ENCODE data around the gene ITGA3. TPM values are rescaled to one million over a fixed set of nuclear protein-coding genes. Genes with fewer than 3 reads are reported as not detected.
A peak's percentile ranks its signal among the peaks of the same experiment; 100 is the strongest.

The ITGA3 gene
- total RNA-seq (10 to 100 TPM in 3 of 5 donors, 1 to 10 TPM in 2; 8.5 to 20.0 (median 14.8) TPM), total RNA-seq (8.9 to 33.0 (median 16.2) reads per million in 29 experiments)
- 5.0 TPM for total RNA-seq (2013)

GRCh38 chr17:50055426-50056216 lies at the start of gene ITGA3:
TSS of gene ITGA3 (plus strand) at chr17:50056110. CDS start at chr17:50056440, 330 bp downstream.
- ChIA-PET CTCF (interaction anchor here (0.5 to 2.3 kb wide), 6 partner anchors 36 to 1914 kb away, joined by 3 to 16 read pairs (median 4); no protein-coding TSS in a partner anchor), POLR2A (no interaction called here)
- Histone ChIP-seq H3K27ac (ENCODE audit: low read length) (no peak within 1 kb of the TSS), H3K9me3 (no peaks in the 10 kb centered on the region), H3K4me3 (ENCODE audit: control insufficient read depth in 1 of 2, extremely low read depth in 1 of 2, low read length in 1 of 2) (peak within 1 kb of the TSS; percentile 63 to 68), H3K36me3 (ENCODE audit: control insufficient read depth in 2 of 2, extremely low read depth in 1 of 2, insufficient read depth in 1 of 2, low read length in 1 of 2) (no peaks in the 10 kb centered on the region), H3K4me1 (ENCODE audit: control insufficient read depth in 1 of 2, extremely low read depth in 1 of 2, insufficient read depth in 2 of 2, low read length in 2 of 2) (peaks cover 4 to 30% of the 10 kb centered on the region in 2 experiments), H3K27me3 (replicated peaks in 1 of 2; ENCODE audit: control insufficient read depth in 2 of 2, extremely low read depth in 1 of 2, insufficient read depth in 2 of 2, low read length in 1 of 2) (peaks cover 0 to 23% of the 10 kb centered on the region in 2 experiments)
- Mint-ChIP-seq H3K4me1 (peaks cover 24 to 32% (median 27%) of the 10 kb centered on the region in 3 donors), H3K9me3 (no peaks in the 10 kb centered on the region), H3K27ac (peak within 1 kb of the TSS; percentile 59 to 86), H3K36me3 (no peaks in the 10 kb centered on the region), H3K27me3 (peaks cover 0 to 6% of the 10 kb centered on the region in 2 donors), H3K4me3 (peak within 1 kb of the TSS; percentile 87 to 94 (median 89))
- ATAC-seq (replicated peaks in 1 of 4) = peak; percentile 64 to 77 (median 74)
- under 1% methylated on average over 50 of the region's 65 CpGs for WGBS (ENCODE audit: insufficient coverage)
- peak in 32 of 35 experiments; percentile 12 to 69 (median 33) for DNase-seq

GRCh38 chr17:50009282-50009681 lies 46.6 kb upstream of the ITGA3 start:
- no peaks in the 10 kb centered on the region for H3K4me1 ChIP-seq (ENCODE audit: control insufficient read depth in 1 of 2, extremely low read depth in 1 of 2, insufficient read depth in 2 of 2, low read length in 2 of 2)
- CTCF ChIA-PET = interaction anchor here (0.7 to 1.0 kb wide), 2 partner anchors 11 to 19 kb away, joined by 3 read pairs; no protein-coding TSS in a partner anchor
- Mint-ChIP-seq H3K9me3 (peaks cover 0 to 34% (median 16%) of the 10 kb centered on the region in 3 donors), H3K4me3 (no peak overlapping the region), H3K27ac (no peak overlapping the region), H3K4me1 (no peaks in the 10 kb centered on the region), H3K36me3 (peaks cover 6% of the 10 kb centered on the region), H3K27me3 (peaks cover 35 to 46% of the 10 kb centered on the region in 2 donors)
- WGBS (ENCODE audit: insufficient coverage) = 63% methylated on average over 1 of the region's 2 CpGs
- H3K27me3 ChIP-seq (replicated peaks in 1 of 2; ENCODE audit: control insufficient read depth in 2 of 2, extremely low read depth in 1 of 2, insufficient read depth in 2 of 2, low read length in 1 of 2) = peaks cover 8 to 21% of the 10 kb centered on the region in 2 experiments
- no peak for ATAC-seq (replicated peaks in 1 of 4)
- no peak overlapping the region for H3K27ac ChIP-seq (ENCODE audit: low read length)
- H3K36me3 ChIP-seq (ENCODE audit: control insufficient read depth in 2 of 2, extremely low read depth in 1 of 2, insufficient read depth in 1 of 2, low read length in 1 of 2) = no peaks in the 10 kb centered on the region
- H3K4me3 ChIP-seq (ENCODE audit: control insufficient read depth in 1 of 2, extremely low read depth in 1 of 2, low read length in 1 of 2) = no peak overlapping the region
- no peak for DNase-seq
- POLR2A ChIA-PET = no interaction called here
- H3K9me3 ChIP-seq = peaks cover 2% of the 10 kb centered on the region

- Histone ChIP-seq H3K36me3 (ENCODE audit: control insufficient read depth in 2 of 2, extremely low read depth in 1 of 2, insufficient read depth in 1 of 2, low read length in 1 of 2) (no peaks in the 10 kb centered on the region), H3K4me1 (ENCODE audit: control insufficient read depth in 1 of 2, extremely low read depth in 1 of 2, insufficient read depth in 2 of 2, low read length in 2 of 2) (no peaks in the 10 kb centered on the region), H3K27ac (ENCODE audit: low read length) (no peak overlapping the region), H3K27me3 (replicated peaks in 1 of 2; ENCODE audit: control insufficient read depth in 2 of 2, extremely low read depth in 1 of 2, insufficient read depth in 2 of 2, low read length in 1 of 2) (peaks cover 4 to 23% of the 10 kb centered on the region in 2 experiments), H3K4me3 (ENCODE audit: control insufficient read depth in 1 of 2, extremely low read depth in 1 of 2, low read length in 1 of 2) (no peak overlapping the region), H3K9me3 (peaks cover 2% of the 10 kb centered on the region)
- Mint-ChIP-seq H3K4me1 (no peaks in the 10 kb centered on the region), H3K9me3 (peaks cover 7 to 43% (median 23%) of the 10 kb centered on the region in 3 donors), H3K27ac (no peak overlapping the region), H3K27me3 (peaks cover 28 to 36% of the 10 kb centered on the region in 2 donors), H3K36me3 (peaks cover 9% of the 10 kb centered on the region), H3K4me3 (no peak overlapping the region)
- 70% methylated on average over 2 of the region's 2 CpGs for WGBS (ENCODE audit: insufficient coverage)
- ChIA-PET CTCF (no interaction called here), POLR2A (no interaction called here)
- no peak for ATAC-seq (replicated peaks in 1 of 4)
- DNase-seq = no peak
These were observed 42.8 kb upstream of the ITGA3 start for GRCh38 chr17:50013079-50013478.

GRCh38 chr17:50014471-50015088 lies 41.3 kb upstream of the ITGA3 start:
- H3K27ac ChIP-seq (ENCODE audit: low read length) = no peak overlapping the region
- H3K4me3 ChIP-seq (ENCODE audit: control insufficient read depth in 1 of 2, extremely low read depth in 1 of 2, low read length in 1 of 2) = no peak overlapping the region
- Mint-ChIP-seq H3K4me3 (no peak overlapping the region), H3K27me3 (peaks cover 24 to 32% of the 10 kb centered on the region in 2 donors), H3K36me3 (peaks cover 9% of the 10 kb centered on the region), H3K27ac (no peak overlapping the region), H3K9me3 (peaks cover 7 to 33% (median 21%) of the 10 kb centered on the region in 3 donors), H3K4me1 (no peaks in the 10 kb centered on the region)
- H3K9me3 ChIP-seq = peaks cover 2% of the 10 kb centered on the region
- CTCF ChIA-PET = interaction anchor here in 1 of 2 donors (0.6 kb wide), 1 partner anchor 138 kb away, joined by 6 read pairs; no protein-coding TSS in a partner anchor
- H3K27me3 ChIP-seq (replicated peaks in 1 of 2; ENCODE audit: control insufficient read depth in 2 of 2, extremely low read depth in 1 of 2, insufficient read depth in 2 of 2, low read length in 1 of 2) = peaks cover 3 to 28% of the 10 kb centered on the region in 2 experiments
- POLR2A ChIA-PET = no interaction called here
- no peaks in the 10 kb centered on the region for H3K4me1 ChIP-seq (ENCODE audit: control insufficient read depth in 1 of 2, extremely low read depth in 1 of 2, insufficient read depth in 2 of 2, low read length in 2 of 2)
- DNase-seq = no peak
- no peaks in the 10 kb centered on the region for H3K36me3 ChIP-seq (ENCODE audit: control insufficient read depth in 2 of 2, extremely low read depth in 1 of 2, insufficient read depth in 1 of 2, low read length in 1 of 2)
- no peak for ATAC-seq (replicated peaks in 1 of 4)
- no CpG with 5 or more reads among the region's 1 CpG for WGBS (ENCODE audit: insufficient coverage)

GRCh38 chr17:50015146-50015545 lies 40.8 kb upstream of the ITGA3 start:
- ATAC-seq (replicated peaks in 1 of 4) (no peak), DNase-seq (no peak)
- POLR2A ChIA-PET = no interaction called here
- Mint-ChIP-seq H3K4me3 (no peak overlapping the region), H3K9me3 (peaks cover 7 to 33% (median 21%) of the 10 kb centered on the region in 3 donors), H3K27ac (no peak overlapping the region), H3K36me3 (peaks cover 9% of the 10 kb centered on the region), H3K4me1 (no peaks in the 10 kb centered on the region), H3K27me3 (peaks cover 23 to 28% of the 10 kb centered on the region in 2 donors)
- Histone ChIP-seq H3K36me3 (ENCODE audit: control insufficient read depth in 2 of 2, extremely low read depth in 1 of 2, insufficient read depth in 1 of 2, low read length in 1 of 2) (no peaks in the 10 kb centered on the region), H3K4me1 (ENCODE audit: control insufficient read depth in 1 of 2, extremely low read depth in 1 of 2, insufficient read depth in 2 of 2, low read length in 2 of 2) (no peaks in the 10 kb centered on the region), H3K27ac (ENCODE audit: low read length) (no peak overlapping the region), H3K4me3 (ENCODE audit: control insufficient read depth in 1 of 2, extremely low read depth in 1 of 2, low read length in 1 of 2) (no peak overlapping the region), H3K27me3 (replicated peaks in 1 of 2; ENCODE audit: control insufficient read depth in 2 of 2, extremely low read depth in 1 of 2, insufficient read depth in 2 of 2, low read length in 1 of 2) (peaks cover 3 to 31% of the 10 kb centered on the region in 2 experiments), H3K9me3 (peaks cover 2% of the 10 kb centered on the region)
- CTCF ChIA-PET = interaction anchor here in 1 of 2 donors (0.6 kb wide), 1 partner anchor 139 kb away, joined by 6 read pairs; no protein-coding TSS in a partner anchor
- 80% methylated on average over 2 of the region's 2 CpGs for WGBS (ENCODE audit: insufficient coverage)

- POLR2A ChIA-PET = interaction anchor here (0.6 to 0.7 kb wide), 2 partner anchors 330 to 422 kb away, joined by 3 read pairs; no protein-coding TSS in a partner anchor
- Mint-ChIP-seq H3K36me3 (peaks cover 4% of the 10 kb centered on the region), H3K27me3 (peaks cover 16 to 18% of the 10 kb centered on the region in 2 donors), H3K4me1 (no peaks in the 10 kb centered on the region), H3K4me3 (no peak overlapping the region), H3K9me3 (peaks cover 7 to 11% (median 9%) of the 10 kb centered on the region in 3 donors), H3K27ac (no peak overlapping the region)
- Histone ChIP-seq H3K4me3 (ENCODE audit: control insufficient read depth in 1 of 2, extremely low read depth in 1 of 2, low read length in 1 of 2) (no peak overlapping the region), H3K36me3 (ENCODE audit: control insufficient read depth in 2 of 2, extremely low read depth in 1 of 2, insufficient read depth in 1 of 2, low read length in 1 of 2) (no peaks in the 10 kb centered on the region), H3K27ac (ENCODE audit: low read length) (no peak overlapping the region), H3K9me3 (no peaks in the 10 kb centered on the region), H3K27me3 (replicated peaks in 1 of 2; ENCODE audit: control insufficient read depth in 2 of 2, extremely low read depth in 1 of 2, insufficient read depth in 2 of 2, low read length in 1 of 2) (peaks cover 2 to 41% of the 10 kb centered on the region in 2 experiments), H3K4me1 (ENCODE audit: control insufficient read depth in 1 of 2, extremely low read depth in 1 of 2, insufficient read depth in 2 of 2, low read length in 2 of 2) (no peaks in the 10 kb centered on the region)
- DNase-seq (no peak), ATAC-seq (replicated peaks in 1 of 4) (no peak)
- no CpG with 5 or more reads among the region's 1 CpG for WGBS (ENCODE audit: insufficient coverage)
- CTCF ChIA-PET = no interaction called here
These were observed 37.0 kb upstream of the ITGA3 start for GRCh38 chr17:50018909-50019308.

Measured in T-cell (primary cell).